Uterus (tissue), 2 donors: ENCODE data around the gene GRIK1.

Experiments used
- CTCF ChIP-seq, 4 experiments: fragments of 200-600 bp in 2 of 4; fragments of 450-650 bp in 2 of 4; sonication (generic) in 2 of 4; IDR thresholded peaks; one replicate each; pipeline ENCODE4 v1.5.1; 2016 to 2019; ENCODE audit warnings: antibody characterized with exemption in 4 of 4, mild to moderate bottlenecking in 2 of 4, moderate library complexity in 1 of 4
- POLR2A ChIP-seq, 2 donors: fragments of 450-650 bp; IDR thresholded peaks; one replicate each; pipeline ENCODE4 v1.6.1; 2016; ENCODE audit warnings: antibody characterized with exemption in 2 of 2, mild to moderate bottlenecking in 1 of 2, moderate library complexity in 1 of 2

GRCh38 chr21:29650523-29651022 is 289.2 kb downstream of the GRIK1 start:
- TF ChIP-seq CTCF (IDR thresholded peaks at IDR 0.05) (no peak), POLR2A (IDR thresholded peaks at IDR 0.05) (no peak)
